WTC11 (cell line): Measurements from ENCODE around the gene ALG10.

Source experiments
- CTCF ChIP-seq: fragments of 200-600 bp; IDR thresholded peaks from 2 replicates; pipeline ENCODE4 v1.8.0; 2022; ENCODE audit warnings: antibody characterized with exemption
- ELF4 ChIP-seq: sonication (generic); formaldehyde crosslinking; IDR thresholded peaks from 2 replicates; pipeline ENCODE4 v1.8.1; 2022; ENCODE audit warnings: low read depth, mild to moderate bottlenecking, moderate library complexity, missing genetic modification reagents
- NFYB ChIP-seq: sonication (generic); formaldehyde crosslinking; conservative IDR thresholded peaks from 2 replicates; pipeline ENCODE4 v1.8.0; 2022; ENCODE audit warnings: low read depth, missing genetic modification reagents
- ZNF281 ChIP-seq: sonication (generic); formaldehyde crosslinking; IDR thresholded peaks from 2 replicates; pipeline ENCODE4 v1.8.0; 2023; ENCODE audit warnings: mild to moderate bottlenecking, missing genetic modification reagents

DNA sequence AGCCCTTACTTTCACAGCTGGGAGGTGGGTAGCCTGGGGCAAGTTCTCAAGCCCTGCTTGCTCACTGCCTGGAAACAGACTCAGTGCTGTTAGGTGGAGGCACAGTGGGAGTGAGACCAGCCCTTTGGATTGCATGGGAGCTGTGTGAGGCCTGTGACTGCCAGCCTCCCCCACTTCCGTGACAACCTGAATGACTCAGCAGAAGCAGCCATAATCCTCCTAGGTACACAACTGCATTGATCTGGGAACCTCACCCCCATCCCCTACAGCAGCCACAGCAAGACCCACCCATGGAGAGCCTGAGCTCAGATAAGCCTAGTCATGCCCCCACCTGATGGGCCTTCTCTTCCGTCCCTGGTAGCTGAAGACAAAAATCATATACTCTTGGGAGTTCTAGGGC lies 26.4 kb downstream of the ALG10 start:
- TF ChIP-seq CTCF, result no peak
- no peak for TF ChIP-seq ZNF281
- no peak for TF ChIP-seq ELF4
- no peak for TF ChIP-seq NFYB (CRISPR knock-in tag)
